Measurements from ENCODE around the gene ESRRA.
"Not testable (repeated sequence)": the region's sequence is repeated elsewhere in the genome, so short reads cannot be mapped to it uniquely, and the experiment has no call there.

DNA sequence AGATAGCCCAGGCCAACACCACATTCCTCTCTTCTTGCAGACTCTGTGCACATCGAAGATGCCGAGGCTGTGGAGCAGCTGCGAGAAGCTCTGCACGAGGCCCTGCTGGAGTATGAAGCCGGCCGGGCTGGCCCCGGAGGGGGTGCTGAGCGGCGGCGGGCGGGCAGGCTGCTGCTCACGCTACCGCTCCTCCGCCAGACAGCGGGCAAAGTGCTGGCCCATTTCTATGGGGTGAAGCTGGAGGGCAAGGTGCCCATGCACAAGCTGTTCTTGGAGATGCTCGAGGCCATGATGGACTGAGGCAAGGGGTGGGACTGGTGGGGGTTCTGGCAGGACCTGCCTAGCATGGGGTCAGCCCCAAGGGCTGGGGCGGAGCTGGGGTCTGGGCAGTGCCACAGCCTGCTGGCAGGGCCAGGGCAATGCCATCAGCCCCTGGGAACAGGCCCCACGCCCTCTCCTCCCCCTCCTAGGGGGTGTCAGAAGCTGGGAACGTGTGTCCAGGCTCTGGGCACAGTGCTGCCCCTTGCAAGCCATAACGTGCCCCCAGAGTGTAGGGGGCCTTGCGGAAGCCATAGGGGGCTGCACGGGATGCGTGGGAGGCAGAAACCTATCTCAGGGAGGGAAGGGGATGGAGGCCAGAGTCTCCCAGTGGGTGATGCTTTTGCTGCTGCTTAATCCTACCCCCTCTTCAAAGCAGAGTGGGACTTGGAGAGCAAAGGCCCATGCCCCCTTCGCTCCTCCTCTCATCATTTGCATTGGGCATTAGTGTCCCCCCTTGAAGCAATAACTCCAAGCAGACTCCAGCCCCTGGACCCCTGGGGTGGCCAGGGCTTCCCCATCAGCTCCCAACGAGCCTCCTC, 10.6 kb downstream of the ESRRA start:
- TF ChIP-seq, protein P1, sequence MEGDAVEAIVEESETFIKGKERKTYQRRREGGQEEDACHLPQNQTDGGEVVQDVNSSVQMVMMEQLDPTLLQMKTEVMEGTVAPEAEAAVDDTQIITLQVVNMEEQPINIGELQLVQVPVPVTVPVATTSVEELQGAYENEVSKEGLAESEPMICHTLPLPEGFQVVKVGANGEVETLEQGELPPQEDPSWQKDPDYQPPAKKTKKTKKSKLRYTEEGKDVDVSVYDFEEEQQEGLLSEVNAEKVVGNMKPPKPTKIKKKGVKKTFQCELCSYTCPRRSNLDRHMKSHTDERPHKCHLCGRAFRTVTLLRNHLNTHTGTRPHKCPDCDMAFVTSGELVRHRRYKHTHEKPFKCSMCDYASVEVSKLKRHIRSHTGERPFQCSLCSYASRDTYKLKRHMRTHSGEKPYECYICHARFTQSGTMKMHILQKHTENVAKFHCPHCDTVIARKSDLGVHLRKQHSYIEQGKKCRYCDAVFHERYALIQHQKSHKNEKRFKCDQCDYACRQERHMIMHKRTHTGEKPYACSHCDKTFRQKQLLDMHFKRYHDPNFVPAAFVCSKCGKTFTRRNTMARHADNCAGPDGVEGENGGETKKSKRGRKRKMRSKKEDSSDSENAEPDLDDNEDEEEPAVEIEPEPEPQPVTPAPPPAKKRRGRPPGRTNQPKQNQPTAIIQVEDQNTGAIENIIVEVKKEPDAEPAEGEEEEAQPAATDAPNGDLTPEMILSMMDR (IDR thresholded peaks at IDR 0.05): not testable (repeated sequence)
- TF ChIP-seq POLR2AphosphoS5 (IDR thresholded peaks at IDR 0.05): not testable (repeated sequence)

All from stomach (tissue), 4 donors.